Esophagus (tissue), 2 donors: Measurements from ENCODE around the gene PPIF. TPM values are rescaled to one million over a fixed set of nuclear protein-coding genes. Genes with fewer than 3 reads are reported as not detected.

Experiments used
- H3K27ac ChIP-seq, 2 donors: one replicate each; pipeline ENCODE4 v1.5.1; 2013; ENCODE audit warnings: low read depth in 2 of 2, mild to moderate bottlenecking in 2 of 2, inconsistent platforms in 1 of 2, low read length in 1 of 2, moderate library complexity in 1 of 2
- H3K27me3 ChIP-seq, 2 donors: one replicate each; pipeline ENCODE4 v1.6.1; 2013; ENCODE audit warnings: low read length in 2 of 2, control low read depth in 1 of 2, mild to moderate bottlenecking in 1 of 2; ENCODE audit not compliant: insufficient read depth in 2 of 2, control insufficient read depth in 1 of 2
- H3K36me3 ChIP-seq, 2 donors: one replicate each; pipeline ENCODE4 v1.6.1; 2013; ENCODE audit warnings: low read length in 1 of 2; ENCODE audit not compliant: control insufficient read depth in 2 of 2, insufficient read depth in 2 of 2
- H3K4me1 ChIP-seq, 2 donors: one replicate each; pipeline ENCODE4 v1.6.1; 2013; ENCODE audit warnings: low read length in 1 of 2; ENCODE audit not compliant: control insufficient read depth in 2 of 2, insufficient read depth in 2 of 2
- H3K4me3 ChIP-seq, 2 donors: one replicate each; pipeline ENCODE4 v1.5.1; 2013; ENCODE audit warnings: low read length in 2 of 2, mild to moderate bottlenecking in 2 of 2, low read depth in 1 of 2, moderate library complexity in 1 of 2
- H3K9me3 ChIP-seq, 2 donors: one replicate each; pipeline ENCODE4 v1.6.1; 2013; ENCODE audit warnings: mild to moderate bottlenecking in 2 of 2, low read depth in 1 of 2, low read length in 1 of 2, moderate library complexity in 1 of 2; ENCODE audit not compliant: control insufficient read depth in 2 of 2, insufficient read depth in 1 of 2
- WGBS, 2 donors: extraction: QIAGEN DNeasy Blood & Tissue Kit; methylation state at CpG; one replicate each; pipeline ENCODE4 v1.1.7; 2013; 5-methylcytosine and 5-hydroxymethylcytosine counted together
- polyA plus RNA-seq, 2 donors: library from polyadenylated mRNA; stranded (reverse); fragments of 200-250 nt; gene quantifications; one replicate each; pipeline ENCODE4 v1.2.3, GENCODE V29; 2013
- donor health status: healthy with polysubstance abuse.
- donor health status: Bipolar disorder and iron deficiency.

PPIF gene
- polyA plus RNA-seq, 2 donors = 38.4 to 57.4 TPM

DNA sequence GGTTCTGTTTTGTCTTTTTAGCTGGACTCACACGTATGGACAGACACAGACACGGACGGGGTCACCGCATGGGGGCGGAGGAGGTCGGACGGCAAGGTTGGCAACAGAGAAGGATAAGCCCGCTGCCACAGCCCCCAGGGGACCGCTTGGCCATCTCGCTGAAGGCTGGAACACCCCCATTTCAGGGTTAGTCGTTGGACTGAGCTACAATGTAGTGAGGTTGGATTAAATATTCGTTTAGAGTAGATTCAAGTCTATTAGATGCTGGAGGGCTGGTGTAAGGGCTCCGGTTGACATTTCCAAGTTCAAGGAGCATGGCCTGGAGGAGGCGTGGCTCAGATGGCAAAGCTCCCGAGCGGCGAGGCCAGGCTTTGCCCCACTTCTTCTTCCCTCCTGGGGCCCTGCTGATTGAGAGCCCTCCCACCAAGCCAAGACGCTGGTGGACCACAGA, 35.2 kb downstream of the PPIF start:
- 69 to 78% methylated on average over 18 of the region's 18 CpGs for WGBS, 2 donors
- Histone ChIP-seq H3K4me3 (no peak overlapping the region), H3K27me3 (no peaks in the 10 kb centered on the region), H3K9me3 (no peaks in the 10 kb centered on the region), H3K4me1 (peaks cover 0 to 4% of the 10 kb centered on the region in 2 donors), H3K36me3 (no peaks in the 10 kb centered on the region), H3K27ac (peak overlapping the region; percentile 64 to 86)

DNA sequence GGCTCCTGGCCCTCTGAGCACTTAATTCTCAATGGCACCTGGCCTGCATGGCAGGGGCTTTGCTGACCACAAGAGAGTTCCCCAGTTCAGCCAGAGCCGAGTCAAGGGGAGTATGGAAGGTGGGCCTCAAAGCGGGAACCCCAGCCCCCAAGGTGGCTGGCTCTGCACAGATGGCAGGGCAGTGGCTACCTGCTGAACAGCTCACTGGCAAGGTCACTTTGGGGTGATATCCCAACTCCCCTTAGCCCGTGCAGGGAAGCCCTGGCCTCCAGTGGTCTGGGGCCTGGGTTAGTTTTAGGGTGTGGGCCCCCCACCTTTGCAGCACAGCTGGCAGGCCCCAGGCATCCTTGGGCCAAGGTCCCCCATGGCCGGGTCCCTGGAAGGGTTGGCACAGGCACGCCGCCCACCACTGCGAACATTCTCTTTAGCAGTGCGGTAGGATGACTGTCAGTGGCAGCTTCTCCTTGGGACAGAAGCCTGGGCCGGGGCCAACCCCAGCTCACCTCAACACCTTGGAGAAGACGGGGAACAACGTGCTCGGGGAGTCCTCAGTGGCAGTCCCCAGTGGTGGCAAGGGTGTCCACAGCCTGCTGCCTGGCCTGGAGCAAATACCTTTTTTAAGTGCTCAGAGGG, 36.8 kb downstream of the PPIF start:
- Histone ChIP-seq H3K27me3 (no peaks in the 10 kb centered on the region), H3K36me3 (peaks cover 0 to 5% of the 10 kb centered on the region in 2 donors), H3K4me1 (peaks cover 0 to 8% of the 10 kb centered on the region in 2 donors), H3K9me3 (no peaks in the 10 kb centered on the region), H3K27ac (no peak overlapping the region), H3K4me3 (no peak overlapping the region)
- 88 to 90% methylated on average over 12 of the region's 12 CpGs for WGBS, 2 donors

DNA sequence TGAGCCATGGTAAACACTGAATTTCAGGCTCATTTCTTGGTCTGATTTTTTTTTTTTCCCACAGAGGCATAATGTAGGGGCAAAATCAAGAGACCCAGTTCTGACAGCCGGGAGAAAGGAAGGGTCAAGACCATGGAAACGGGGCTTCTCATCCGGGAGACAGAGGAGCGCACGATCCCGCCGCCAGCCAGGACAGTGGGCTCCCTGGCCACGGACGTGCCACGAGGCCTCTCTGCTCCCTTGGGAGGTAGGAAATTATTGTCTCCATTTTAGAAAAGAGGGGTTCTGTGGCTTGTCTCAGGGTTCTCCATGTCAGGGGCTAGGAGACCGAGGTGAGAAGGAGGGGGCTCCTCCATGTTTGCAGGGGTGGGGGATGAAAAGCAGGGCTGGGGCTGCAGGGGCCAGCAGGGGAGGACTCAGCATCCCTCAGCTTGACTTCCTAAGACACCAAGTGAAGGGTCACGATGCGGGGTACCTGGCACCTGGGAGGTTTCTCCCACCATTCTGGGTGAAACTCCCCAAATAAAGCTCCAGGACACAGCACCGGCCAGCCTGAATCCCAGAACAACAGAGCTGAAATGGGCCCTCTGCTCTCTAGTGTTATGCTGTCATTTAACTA, 37.6 kb downstream of the PPIF start:
- Histone ChIP-seq H3K27ac (no peak overlapping the region), H3K9me3 (no peaks in the 10 kb centered on the region), H3K4me3 (no peak overlapping the region), H3K27me3 (no peaks in the 10 kb centered on the region), H3K4me1 (peaks cover 0 to 5% of the 10 kb centered on the region in 2 donors), H3K36me3 (peaks cover 0 to 6% of the 10 kb centered on the region in 2 donors)
- 92% methylated on average over 14 of the region's 14 CpGs for WGBS, 2 donors

DNA sequence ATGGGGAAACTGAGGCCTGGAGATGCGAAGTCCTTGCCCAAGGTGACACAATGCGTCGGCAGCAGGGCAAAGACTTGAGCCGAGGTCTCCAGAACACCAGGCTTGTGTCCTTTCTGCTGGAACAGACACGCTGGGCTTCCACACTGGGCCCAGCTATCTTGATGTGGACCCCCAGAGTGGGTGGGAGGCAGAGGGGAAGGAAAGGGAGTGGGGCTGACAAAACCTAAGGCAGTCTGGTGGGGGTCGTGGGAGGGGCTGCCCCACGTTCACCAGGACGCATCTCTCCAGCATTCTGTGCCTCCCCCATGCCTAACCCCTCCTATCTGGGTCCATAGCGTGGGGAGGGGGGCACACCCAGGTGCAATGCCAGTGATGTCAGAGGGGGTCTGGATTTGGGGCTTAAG, 38.1 kb downstream of the PPIF start:
- H3K9me3 ChIP-seq = no peaks in the 10 kb centered on the region
- no peak overlapping the region for H3K4me3 ChIP-seq
- no peak overlapping the region for H3K27ac ChIP-seq
- peaks cover 0 to 6% of the 10 kb centered on the region in 2 donors for H3K36me3 ChIP-seq
- H3K27me3 ChIP-seq = no peaks in the 10 kb centered on the region
- H3K4me1 ChIP-seq = peaks cover 0 to 5% of the 10 kb centered on the region in 2 donors
- WGBS, 2 donors = 87 to 90% methylated on average over 9 of the region's 9 CpGs

DNA sequence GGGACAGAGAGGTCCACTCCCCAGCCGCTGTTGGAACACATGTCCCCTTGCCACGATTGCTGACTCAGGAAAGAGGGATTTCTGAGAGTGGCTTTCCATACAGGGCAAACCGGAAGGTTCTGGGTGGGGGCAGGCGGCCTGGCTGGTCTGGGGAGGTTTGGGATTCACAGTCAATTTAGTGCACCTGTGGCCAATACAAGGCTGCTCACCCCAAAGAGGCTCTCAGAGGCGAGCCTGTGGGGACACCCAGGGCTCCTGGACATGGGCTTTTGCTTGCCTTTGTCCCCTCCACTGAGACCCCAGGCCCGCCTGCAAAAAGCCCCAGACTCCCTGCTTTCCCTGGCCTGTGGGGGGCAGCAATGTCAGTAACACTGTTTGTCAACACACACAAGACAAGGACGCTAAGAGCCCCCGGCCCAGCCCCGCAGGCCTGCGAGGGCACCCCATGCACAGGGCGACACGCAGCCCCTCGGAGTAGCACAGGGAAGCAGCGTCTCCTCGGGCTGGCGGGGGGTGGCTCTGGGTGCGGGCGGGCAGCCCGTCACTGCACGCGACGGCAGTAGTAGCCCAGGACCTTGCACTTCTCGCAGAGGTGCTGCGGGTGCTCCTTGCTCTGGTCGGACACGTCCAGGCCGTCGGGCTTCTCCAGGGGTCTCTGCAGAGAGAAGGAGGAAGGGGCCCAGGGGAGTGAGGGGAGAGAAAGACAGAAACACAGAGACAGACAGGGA, 38.7 kb downstream of the PPIF start:
- peaks cover 0 to 5% of the 10 kb centered on the region in 2 donors for H3K4me1 ChIP-seq
- WGBS, 2 donors = 85 to 90% methylated on average over 28 of the region's 28 CpGs
- H3K27ac ChIP-seq = no peak overlapping the region

DNA sequence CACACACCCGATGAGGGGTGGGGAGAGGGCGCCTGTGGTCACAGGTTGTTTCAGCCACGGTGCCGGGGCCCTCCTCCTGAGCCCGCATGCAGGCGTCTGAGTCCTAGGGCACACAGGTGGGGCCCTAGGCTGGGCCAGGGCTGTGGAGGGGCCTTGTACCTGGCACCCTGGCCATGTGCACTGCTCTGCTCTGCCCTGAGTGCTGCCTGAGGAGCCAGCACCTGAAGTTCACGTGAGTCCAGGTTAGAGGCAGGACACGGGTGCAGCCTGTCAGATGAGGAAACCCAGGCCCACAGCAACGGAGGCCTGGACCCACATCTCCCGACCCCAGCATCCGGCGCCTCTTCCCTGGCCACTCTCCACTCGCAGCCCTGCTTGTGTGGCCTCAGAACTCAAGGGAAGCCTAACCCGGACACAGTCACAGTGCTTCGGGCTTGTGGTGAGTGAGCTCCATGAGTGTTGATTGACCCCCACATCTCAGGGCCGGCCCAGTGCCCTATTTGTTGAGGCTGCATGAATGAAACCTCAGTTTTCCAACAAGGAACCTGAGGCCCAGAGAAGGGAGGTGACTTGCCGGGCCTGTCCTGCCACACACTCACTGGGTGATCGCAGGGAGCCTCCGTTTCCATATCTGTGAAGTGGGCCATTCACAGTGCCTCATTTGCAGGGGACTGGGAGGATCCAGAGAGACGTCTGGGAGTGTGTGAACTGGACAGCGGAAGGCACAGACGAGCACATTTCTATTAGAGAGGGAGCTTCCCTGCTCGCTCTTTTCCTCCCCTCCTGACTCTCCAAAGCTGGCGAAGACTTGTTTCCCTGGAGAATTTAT, 39.6 kb downstream of the PPIF start:
- WGBS, 2 donors = 76 to 80% methylated on average over 24 of the region's 24 CpGs
- peaks cover 0 to 6% of the 10 kb centered on the region in 2 donors for H3K36me3 ChIP-seq

More for the DNA sequence above, 38.7 kb downstream of the PPIF start:
- no peak overlapping the region for H3K4me3 ChIP-seq
- peaks cover 0 to 6% of the 10 kb centered on the region in 2 donors for H3K36me3 ChIP-seq
- H3K9me3 ChIP-seq = no peaks in the 10 kb centered on the region
- no peaks in the 10 kb centered on the region for H3K27me3 ChIP-seq

DNA sequence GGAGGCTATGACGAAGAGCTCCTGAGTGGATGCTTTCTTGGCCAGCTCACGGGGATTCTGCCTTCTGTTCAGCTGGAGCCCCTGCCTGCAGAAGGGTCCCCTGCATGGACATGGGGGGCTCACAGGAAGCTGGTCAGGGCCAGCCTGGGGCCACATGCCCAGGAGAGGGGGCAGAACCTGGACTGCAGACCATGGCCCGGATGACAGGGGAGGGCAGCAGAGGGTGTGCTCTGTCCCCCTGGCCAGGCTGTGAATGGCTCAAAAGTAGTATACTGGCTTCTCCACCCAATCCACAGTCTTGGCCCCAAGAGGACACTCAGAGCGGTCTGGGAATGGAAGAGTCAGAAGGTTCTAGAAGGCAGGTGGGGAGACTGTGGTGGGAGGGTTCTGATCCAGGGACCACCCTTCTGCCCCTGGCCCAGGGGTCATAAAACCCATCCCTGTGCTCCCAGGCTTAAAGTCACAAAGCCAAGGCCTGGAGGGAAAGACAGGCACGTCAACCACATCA, 40.3 kb downstream of the PPIF start:
- H3K4me1 ChIP-seq = peaks cover 0 to 10% of the 10 kb centered on the region in 2 donors
- no peaks in the 10 kb centered on the region for H3K27me3 ChIP-seq
- no peak overlapping the region for H3K27ac ChIP-seq
- H3K4me3 ChIP-seq = no peak overlapping the region
- peaks cover 0 to 6% of the 10 kb centered on the region in 2 donors for H3K36me3 ChIP-seq
- H3K9me3 ChIP-seq = no peaks in the 10 kb centered on the region
- WGBS, 2 donors = 80% methylated on average over 5 of the region's 5 CpGs

More for the DNA sequence above, 39.6 kb downstream of the PPIF start:
- H3K27ac ChIP-seq = no peak overlapping the region
- H3K9me3 ChIP-seq = no peaks in the 10 kb centered on the region
- no peaks in the 10 kb centered on the region for H3K27me3 ChIP-seq
- H3K4me3 ChIP-seq = no peak overlapping the region
- H3K4me1 ChIP-seq = peaks cover 0 to 5% of the 10 kb centered on the region in 2 donors

DNA sequence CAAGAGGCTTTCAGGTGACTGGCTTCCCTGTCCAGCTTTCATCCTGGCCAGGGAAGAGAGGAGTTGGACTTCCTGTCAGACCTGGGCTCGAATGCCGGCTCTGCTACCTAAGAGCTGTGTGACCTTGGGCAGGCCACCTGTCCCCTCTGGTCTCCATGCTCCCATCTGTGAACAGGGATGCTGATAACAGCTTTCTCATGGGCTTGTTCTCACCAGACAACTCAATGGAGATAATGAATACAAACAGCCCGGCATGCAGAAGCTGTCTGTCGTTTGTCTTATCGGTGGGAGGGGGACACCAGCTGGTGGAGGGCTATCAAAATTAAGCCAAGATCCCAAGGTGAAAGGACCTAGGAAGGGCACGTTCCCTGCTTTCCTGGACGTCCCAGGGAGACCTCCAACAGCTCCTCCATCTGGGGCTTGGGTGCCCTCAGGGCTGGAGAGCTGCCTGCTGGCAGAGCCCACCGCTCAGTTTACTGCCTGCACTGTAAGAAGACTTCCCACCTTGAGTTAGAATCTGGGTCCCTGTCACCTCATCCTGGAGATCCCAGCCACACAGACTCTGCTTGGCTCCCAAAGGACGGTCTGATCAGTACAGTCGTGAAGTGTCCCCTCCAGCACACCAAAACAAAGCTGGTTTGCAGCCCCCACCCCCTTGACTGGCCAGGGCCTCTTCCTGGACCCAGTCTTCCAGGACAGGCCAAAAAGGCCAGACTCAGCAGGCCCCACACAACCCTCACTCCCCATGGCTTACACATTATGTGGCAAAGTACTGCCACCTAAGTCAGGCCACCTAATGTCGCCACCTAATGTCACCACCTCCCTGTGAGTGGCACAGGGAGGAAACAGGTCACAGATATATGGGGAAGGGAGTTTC, 40.9 kb downstream of the PPIF start:
- H3K4me1 ChIP-seq = peaks cover 0 to 10% of the 10 kb centered on the region in 2 donors
- 75 to 80% methylated on average over 11 of the region's 11 CpGs for WGBS, 2 donors
- H3K27me3 ChIP-seq = no peaks in the 10 kb centered on the region
- H3K9me3 ChIP-seq = no peaks in the 10 kb centered on the region
- H3K4me3 ChIP-seq = no peak overlapping the region
- no peak overlapping the region for H3K27ac ChIP-seq
- H3K36me3 ChIP-seq = peaks cover 0 to 6% of the 10 kb centered on the region in 2 donors
